ENCODE measurements around the gene RNF224. TPM values are rescaled to one million over a fixed set of nuclear protein-coding genes. Genes with fewer than 3 reads are reported as not detected.

Gene RNF224
- total and polyA plus RNA-seq, 2 experiments from 2014 or later: 0.63 TPM; not detected in 1

GRCh38 chr9:137236238-137236935, 9.1 kb downstream of the RNF224 start:
- ATAC-seq: peak; percentile 57
- H3K4me3 ChIP-seq: peak overlapping the region; percentile 35; the same call in 1 of the 2 replicates
- peak overlapping the region; percentile 68 for H3K4me2 ChIP-seq

More at GRCh38 chr9:137236238-137236935, 9.1 kb downstream of the RNF224 start:
- H3K9me3 Mint-ChIP-seq: no peaks in the 10 kb centered on the region
- H3K4me1 ChIP-seq (ENCODE audit: insufficient read depth): peaks cover 13% of the 10 kb centered on the region; the same call in 1 of the 2 replicates
- peaks cover 15% of the 10 kb centered on the region for H3K79me2 ChIP-seq (replicated peaks; ENCODE audit: insufficient read depth)
- no peaks in the 10 kb centered on the region for H3K9me2 ChIP-seq (ENCODE audit: insufficient read depth)
- no peaks in the 10 kb centered on the region for H3K36me3 ChIP-seq (ENCODE audit: insufficient read depth)
- TF ChIP-seq STAT1 (IDR thresholded peaks at IDR 0.05; ENCODE audit: unreplicated experiment) (no peak), ZNF462 (CRISPR knock-in tag; IDR thresholded peaks at IDR 0.05) (no peak), EZH2phosphoT487 (IDR thresholded peaks at IDR 0.05; ENCODE audit: unreplicated experiment) (no peak), ZNF331 (CRISPR knock-in tag; IDR thresholded peaks at IDR 0.05; ENCODE audit: low read depth) (no peak), CTCF (conservative IDR thresholded peaks at IDR 0.05; ENCODE audit: low read depth in 2 of 2) (peak; percentile 91 to 95), NANOG (IDR thresholded peaks at IDR 0.05; ENCODE audit: borderline replicate concordance) (no peak), REST (IDR thresholded peaks at IDR 0.05; ENCODE audit: unreplicated experiment) (no peak), JUNB (IDR thresholded peaks at IDR 0.05; ENCODE audit: unreplicated experiment) (no peak), ZNF114 (CRISPR knock-in tag; IDR thresholded peaks at IDR 0.05) (no peak), ETS1 (IDR thresholded peaks at IDR 0.05) (no peak), POLR2AphosphoS5 (IDR thresholded peaks at IDR 0.05; ENCODE audit: low read depth) (peak; percentile 52)
- H3K27me3 Mint-ChIP-seq (ENCODE audit: insufficient read depth, low read depth, poor library complexity): peaks cover 10% of the 10 kb centered on the region
- peak; percentile 94 for DNase-seq (ENCODE audit: low spot score)
- peaks cover 7% of the 10 kb centered on the region for H3K36me3 Mint-ChIP-seq (ENCODE audit: low read depth)
- H3K4me3 Mint-ChIP-seq: no peak overlapping the region
- H3K27me3 ChIP-seq (ENCODE audit: insufficient read depth): no peaks in the 10 kb centered on the region
- no peak overlapping the region for H2AFZ ChIP-seq
- H4K20me1 ChIP-seq (replicated peaks; ENCODE audit: insufficient read depth): no peaks in the 10 kb centered on the region; the same call in 1 of the 2 replicates
- no peak overlapping the region for H3K27ac ChIP-seq (ENCODE audit: low read depth)
- H3K4me1 Mint-ChIP-seq: peaks cover 18% of the 10 kb centered on the region
- H3K27ac Mint-ChIP-seq: no peak overlapping the region
- H3F3A ChIP-seq (replicated peaks; ENCODE audit: low read depth): 0 out of 2 replicates have a peak, but pooled peaks cover 3% of the 10 kb centered on the region
